H9 (cell line): ENCODE measurements around the gene BCAS4. TPM values are rescaled to one million over a fixed set of nuclear protein-coding genes. Genes with fewer than 3 reads are reported as not detected.

Source experiments
- DNase-seq: peaks from one replicate; pipeline ENCODE4 v3.0.0-alpha.2; 2017
- H2AFZ ChIP-seq: one replicate; pipeline ENCODE4 v1.6.1; 2013; ENCODE audit warnings: mild to moderate bottlenecking, low read length, control low read depth, moderate library complexity
- H2AK5ac ChIP-seq: 2 replicates; pipeline ENCODE4 v1.6.1; 2013; ENCODE audit warnings: low read length, control low read depth, mixed read lengths; ENCODE audit not compliant: insufficient read length
- H2BK120ac ChIP-seq: one replicate; pipeline ENCODE4 v1.6.1; 2013; ENCODE audit warnings: low read depth, mild to moderate bottlenecking, low read length, control low read depth, inconsistent platforms; ENCODE audit not compliant: poor library complexity, severe bottlenecking
- H2BK12ac ChIP-seq: 2 replicates; pipeline ENCODE4 v1.6.1; 2013; ENCODE audit warnings: low read length, control low read depth, mixed read lengths, low read depth; ENCODE audit not compliant: insufficient read length
- H2BK15ac ChIP-seq: 2 replicates; pipeline ENCODE4 v1.6.1; 2013; ENCODE audit warnings: low read depth, low read length, control low read depth
- H2BK20ac ChIP-seq: one replicate; pipeline ENCODE4 v1.6.1; 2013; ENCODE audit warnings: low read depth, mild to moderate bottlenecking, low read length, control low read depth, inconsistent platforms; ENCODE audit not compliant: poor library complexity, severe bottlenecking
- H2BK5ac ChIP-seq: 2 replicates; pipeline ENCODE4 v1.6.1; 2013; ENCODE audit warnings: low read length, control low read depth, mixed read lengths; ENCODE audit not compliant: insufficient read length
- H3K14ac ChIP-seq: 2 replicates; pipeline ENCODE4 v1.6.1; 2013; ENCODE audit warnings: low read length, control low read depth; ENCODE audit not compliant: insufficient read depth
- H3K18ac ChIP-seq: 2 replicates; pipeline ENCODE4 v1.6.1; 2013; ENCODE audit warnings: low read depth, mild to moderate bottlenecking, mixed read lengths, low read length, control low read depth; ENCODE audit not compliant: insufficient read length
- H3K23ac ChIP-seq: 2 replicates; pipeline ENCODE4 v1.6.1; 2013; ENCODE audit warnings: low read length, control low read depth, mixed read lengths, low read depth; ENCODE audit not compliant: insufficient read length
- H3K23me2 ChIP-seq: 2 replicates; pipeline ENCODE4 v1.6.1; 2013; ENCODE audit warnings: low read depth, mild to moderate bottlenecking, mixed read lengths, low read length, control low read depth; ENCODE audit not compliant: insufficient read length, poor library complexity, severe bottlenecking
- H3K27ac ChIP-seq: 2 replicates; pipeline ENCODE4 v1.5.1; 2013; ENCODE audit warnings: low read length, control low read depth, mixed read lengths, low read depth; ENCODE audit not compliant: insufficient read length
- H3K27me3 ChIP-seq: 2 replicates; pipeline ENCODE4 v1.6.1; 2013; ENCODE audit warnings: low read length, control low read depth, inconsistent platforms; ENCODE audit not compliant: insufficient read depth
- H3K4ac ChIP-seq: 2 replicates; pipeline ENCODE4 v1.6.1; 2013; ENCODE audit warnings: low read depth, mild to moderate bottlenecking, control low read depth, inconsistent platforms, low read length, moderate library complexity
- H3K4me1 ChIP-seq: 2 replicates; pipeline ENCODE4 v1.6.1; 2013; ENCODE audit warnings: low read length, control low read depth, inconsistent platforms; ENCODE audit not compliant: insufficient read depth
- H3K4me2 ChIP-seq: 2 replicates; pipeline ENCODE4 v1.6.1; 2013; ENCODE audit warnings: low read length, control low read depth, mixed read lengths; ENCODE audit not compliant: insufficient read length, insufficient read depth
- H3K56ac ChIP-seq: 2 replicates; pipeline ENCODE4 v1.6.1; 2013; ENCODE audit warnings: low read depth, mild to moderate bottlenecking, mixed read lengths, low read length, control low read depth; ENCODE audit not compliant: insufficient read length
- H3K79me1 ChIP-seq: 2 replicates; pipeline ENCODE4 v1.6.1; 2013; ENCODE audit warnings: low read depth, mild to moderate bottlenecking, moderate library complexity, low read length, control low read depth, inconsistent platforms; ENCODE audit not compliant: insufficient read depth, poor library complexity, severe bottlenecking
- H3K79me2 ChIP-seq: 2 replicates; pipeline ENCODE4 v1.6.1; 2013; ENCODE audit warnings: low read length, control low read depth, inconsistent platforms; ENCODE audit not compliant: insufficient read depth
- H3K9ac ChIP-seq: 2 replicates; pipeline ENCODE4 v1.6.1; 2013; ENCODE audit warnings: low read length, control low read depth, mixed read lengths; ENCODE audit not compliant: insufficient read length; ENCODE audit errors: extremely low read depth
- H3K9me3 ChIP-seq: one replicate; pipeline ENCODE4 v1.6.1; 2013; ENCODE audit warnings: low read depth, low read length, inconsistent platforms; ENCODE audit not compliant: control insufficient read depth
- H3T11ph ChIP-seq: one replicate; pipeline ENCODE4 v1.6.1; 2013; ENCODE audit warnings: mild to moderate bottlenecking, low read length, control low read depth, inconsistent platforms
- H4K20me1 ChIP-seq: one replicate; pipeline ENCODE4 v1.6.1; 2013; ENCODE audit not compliant: control insufficient read depth, insufficient read length, insufficient read depth
- H4K5ac ChIP-seq: 2 replicates; pipeline ENCODE4 v1.6.1; 2013; ENCODE audit warnings: low read depth, mild to moderate bottlenecking, mixed read lengths, low read length, control low read depth; ENCODE audit not compliant: insufficient read length
- H4K8ac ChIP-seq: replicated peaks from 2 replicates; pipeline ENCODE4 v1.6.1; 2013; ENCODE audit warnings: low read length, control low read depth, mixed read lengths, low read depth; ENCODE audit not compliant: insufficient read length
- H4K91ac ChIP-seq: 2 replicates; pipeline ENCODE4 v1.6.1; 2013; ENCODE audit warnings: low read depth, mild to moderate bottlenecking, moderate library complexity, mixed read lengths, low read length, control low read depth; ENCODE audit not compliant: insufficient read length
- H3K27ac Mint-ChIP-seq, 3 experiments: 2 replicates in 2 of 3; 3 replicates in 1 of 3; pipeline ENCODE4 v1.8.0; 2020 to 2021; ENCODE audit warnings: mixed read lengths in 3 of 3, mild to moderate bottlenecking in 1 of 3, moderate library complexity in 1 of 3
- H3K27me3 Mint-ChIP-seq: 2 replicates; pipeline ENCODE4 v1.8.0; 2021; ENCODE audit warnings: low read depth, mild to moderate bottlenecking, moderate library complexity, mixed read lengths
- H3K36me3 Mint-ChIP-seq, 3 experiments: 2 replicates in 2 of 3; 3 replicates in 1 of 3; pipeline ENCODE4 v1.8.0; 2020 to 2021; ENCODE audit warnings: low read depth in 3 of 3, mixed read lengths in 3 of 3; ENCODE audit not compliant: insufficient read depth in 1 of 3
- H3K4me1 Mint-ChIP-seq, 2 experiments: 2 replicates each; pipeline ENCODE4 v1.8.0; 2020; ENCODE audit warnings: mixed read lengths in 2 of 2
- H3K4me3 Mint-ChIP-seq, 2 experiments: 2 replicates in 1 of 2; 3 replicates in 1 of 2; pipeline ENCODE4 v1.8.0; 2020 to 2021; ENCODE audit warnings: mild to moderate bottlenecking in 2 of 2, mixed read lengths in 2 of 2, moderate library complexity in 1 of 2
- H3K9me3 Mint-ChIP-seq, 2 experiments: 2 replicates in 1 of 2; 3 replicates in 1 of 2; pipeline ENCODE4 v1.8.0; 2020; ENCODE audit warnings: mild to moderate bottlenecking in 2 of 2, mixed read lengths in 2 of 2, moderate library complexity in 1 of 2
- WGBS: extraction: QIAGEN DNeasy Blood & Tissue Kit; methylation state at CpG from one replicate; pipeline ENCODE4 v1.1.7; 2013; ENCODE audit warnings: missing lambda C conversion rate, low lambda C conversion rate, mixed read lengths; ENCODE audit not compliant: insufficient read length; ENCODE audit errors: extremely low coverage; 5-methylcytosine and 5-hydroxymethylcytosine counted together
- total RNA-seq: library from RNA; stranded (reverse); gene quantifications from 2 replicates; pipeline ENCODE4 v1.2.1, GENCODE V29; 2021
- TF ChIP-seq, protein P1 (sequence below): fragments of 200-600 bp; sonication (generic); conservative IDR thresholded peaks from 3 replicates; pipeline ENCODE4 v1.8.0; 2021; ENCODE audit warnings: antibody characterized with exemption, mild to moderate bottlenecking

BCAS4 gene
- total RNA-seq, 1 experiment from 2014 or later: 16.9 TPM

DNA sequence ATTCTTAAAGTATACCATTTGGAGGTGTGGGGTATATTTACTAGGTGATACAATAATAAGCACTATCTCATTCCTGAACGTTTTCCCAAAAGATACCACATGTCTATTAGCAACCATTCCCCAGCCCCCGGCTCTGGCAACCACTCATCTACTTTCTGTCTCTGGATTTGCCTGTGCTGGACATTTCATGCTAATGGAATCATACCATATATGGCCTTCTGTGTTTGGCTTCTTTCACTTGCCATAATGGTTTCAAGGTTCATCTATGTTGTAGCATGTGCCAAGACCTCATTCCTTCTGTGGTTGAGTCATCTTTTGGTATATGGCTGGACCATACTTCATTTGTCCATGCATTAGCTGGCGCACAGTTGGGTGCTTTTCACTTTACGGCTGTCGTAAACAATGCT is 39.7 kb downstream of the BCAS4 start:
- Histone ChIP-seq H3K79me1 (no peaks in the 10 kb centered on the region), H2AK5ac (no peak overlapping the region), H2BK12ac (no peak overlapping the region), H2AFZ (no peak overlapping the region), H3K18ac (no peak overlapping the region), H3K9ac (no peak overlapping the region), H3K23me2 (no peaks in the 10 kb centered on the region), H3K23ac (no peak overlapping the region), H4K91ac (no peak overlapping the region), H3K4ac (no peak overlapping the region), H3K27ac (no peak overlapping the region), H4K20me1 (no peaks in the 10 kb centered on the region), H3K79me2 (no peaks in the 10 kb centered on the region), H2BK5ac (no peak overlapping the region), H4K5ac (no peak overlapping the region), H4K8ac (no peak overlapping the region), H3T11ph (no peak overlapping the region), H2BK20ac (no peak overlapping the region), H3K9me3 (no peaks in the 10 kb centered on the region), H3K56ac (no peak overlapping the region), H3K14ac (no peak overlapping the region), H3K27me3 (no peaks in the 10 kb centered on the region), H2BK120ac (no peak overlapping the region), H3K4me1 (no peaks in the 10 kb centered on the region), H3K4me2 (no peak overlapping the region), H2BK15ac (no peak overlapping the region)
- no peak overlapping the region for H3K4me3 Mint-ChIP-seq
- no CpG with 5 or more reads among the region's 5 CpGs for WGBS
- no peaks in the 10 kb centered on the region for H3K9me3 Mint-ChIP-seq
- peaks cover 1 to 22% (median 13%) of the 10 kb centered on the region in 3 experiments; a peak in 6 of 7 replicates for H3K36me3 Mint-ChIP-seq
- H3K27ac Mint-ChIP-seq: no peak overlapping the region
- H3K27me3 Mint-ChIP-seq: no peaks in the 10 kb centered on the region
- TF ChIP-seq, protein P1, sequence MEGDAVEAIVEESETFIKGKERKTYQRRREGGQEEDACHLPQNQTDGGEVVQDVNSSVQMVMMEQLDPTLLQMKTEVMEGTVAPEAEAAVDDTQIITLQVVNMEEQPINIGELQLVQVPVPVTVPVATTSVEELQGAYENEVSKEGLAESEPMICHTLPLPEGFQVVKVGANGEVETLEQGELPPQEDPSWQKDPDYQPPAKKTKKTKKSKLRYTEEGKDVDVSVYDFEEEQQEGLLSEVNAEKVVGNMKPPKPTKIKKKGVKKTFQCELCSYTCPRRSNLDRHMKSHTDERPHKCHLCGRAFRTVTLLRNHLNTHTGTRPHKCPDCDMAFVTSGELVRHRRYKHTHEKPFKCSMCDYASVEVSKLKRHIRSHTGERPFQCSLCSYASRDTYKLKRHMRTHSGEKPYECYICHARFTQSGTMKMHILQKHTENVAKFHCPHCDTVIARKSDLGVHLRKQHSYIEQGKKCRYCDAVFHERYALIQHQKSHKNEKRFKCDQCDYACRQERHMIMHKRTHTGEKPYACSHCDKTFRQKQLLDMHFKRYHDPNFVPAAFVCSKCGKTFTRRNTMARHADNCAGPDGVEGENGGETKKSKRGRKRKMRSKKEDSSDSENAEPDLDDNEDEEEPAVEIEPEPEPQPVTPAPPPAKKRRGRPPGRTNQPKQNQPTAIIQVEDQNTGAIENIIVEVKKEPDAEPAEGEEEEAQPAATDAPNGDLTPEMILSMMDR: no peak
- DNase-seq: no peak
- 0 out of 4 replicates have a peak, but pooled peaks cover under 1 to 2% of the 10 kb centered on the region in 2 experiments for H3K4me1 Mint-ChIP-seq
